HG02970 (cell line): ENCODE measurements around the gene PPP2R5C.

Experiments
- ATAC-seq: cut with Tn5 transposase; IDR thresholded peaks from one replicate; pipeline ENCODE4 v1.9.1; 2021; ENCODE audit warnings: mild to moderate bottlenecking, moderate library complexity, moderate number of reproducible peaks; ENCODE audit not compliant: unreplicated experiment, low FRiP score

The PPP2R5C gene

DNA sequence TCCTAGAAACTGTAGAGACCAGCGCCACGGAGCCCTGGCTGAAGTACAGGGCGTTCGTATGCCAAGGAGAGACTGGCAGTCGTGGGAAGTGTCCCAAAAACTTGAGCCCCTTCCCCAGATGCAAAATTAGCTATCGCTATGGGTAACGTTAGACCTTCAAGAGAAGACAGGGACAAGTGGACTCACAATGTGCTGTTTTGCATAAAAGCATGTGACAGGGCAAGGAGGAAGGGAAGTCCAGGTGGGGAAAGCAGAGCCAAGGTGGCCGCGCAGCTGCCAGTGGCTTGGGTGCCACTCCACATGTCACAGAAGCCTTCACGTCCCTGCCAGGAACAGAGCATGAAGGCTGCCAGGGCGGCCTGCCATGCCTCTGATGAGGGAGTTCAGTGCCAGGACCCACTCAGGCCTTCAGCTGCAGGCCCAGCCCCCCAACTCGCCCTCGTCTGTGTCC is 141.6 kb downstream of the PPP2R5C start:
- no peak for ATAC-seq

DNA sequence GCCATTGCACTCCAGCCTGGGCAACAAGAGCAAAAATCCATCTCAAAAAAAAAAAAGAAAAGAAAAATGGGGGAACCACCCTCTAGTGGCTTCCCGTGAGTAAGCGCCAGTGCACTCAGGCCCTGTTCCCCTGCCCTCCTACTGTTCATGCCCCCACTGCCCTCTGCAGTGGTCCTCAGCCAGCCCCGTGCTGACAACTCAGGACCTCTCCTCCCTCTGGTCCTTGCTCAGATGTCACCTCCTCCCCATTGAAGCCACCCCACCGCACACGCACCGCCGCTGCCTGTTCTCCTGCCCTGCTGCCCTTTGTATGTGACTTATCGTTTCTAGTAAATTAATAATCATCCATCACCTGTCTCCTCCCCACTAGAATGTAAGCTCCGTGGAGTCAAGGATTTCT is 144.1 kb downstream of the PPP2R5C start:
- ATAC-seq: no peak

DNA sequence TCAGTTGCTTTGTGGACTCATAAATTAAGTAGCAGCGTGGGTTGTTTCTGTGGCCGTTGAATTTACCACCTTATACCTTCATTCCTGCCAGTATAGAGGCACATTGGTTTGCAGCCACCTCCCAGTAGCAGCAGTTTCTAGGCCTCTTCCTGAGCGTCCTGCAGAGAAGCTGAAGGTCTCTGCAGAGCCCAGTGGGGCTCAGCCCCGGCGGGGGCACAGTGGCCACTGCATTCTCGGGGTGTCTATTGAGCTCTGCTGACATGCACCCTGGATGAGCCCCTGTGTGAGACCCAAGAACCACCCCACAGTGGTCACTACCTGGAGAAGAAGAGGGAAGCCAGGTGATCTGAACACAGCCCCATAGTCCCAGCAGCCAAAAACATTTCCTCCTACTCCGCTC is 145.1 kb downstream of the PPP2R5C start:
- no peak for ATAC-seq

DNA sequence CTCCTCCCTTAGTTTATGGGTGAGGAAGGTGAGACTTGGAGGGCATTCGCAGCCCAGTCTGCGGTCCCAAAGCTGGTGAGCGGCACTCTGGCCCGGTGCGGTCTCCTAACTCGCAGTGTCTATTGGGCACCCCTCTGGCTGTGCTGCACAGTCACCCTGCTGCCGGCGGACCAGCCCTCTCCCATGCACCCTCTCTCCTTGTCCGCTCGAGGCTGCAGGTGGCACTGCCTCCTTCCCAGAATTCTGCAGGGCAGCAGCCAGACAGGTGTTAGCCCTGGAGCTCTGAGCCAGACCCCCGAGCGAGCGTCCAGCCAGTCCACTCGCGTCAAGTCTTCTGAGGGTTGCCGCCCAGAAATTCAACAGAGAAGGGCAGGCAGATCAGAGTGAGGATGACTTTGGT is 146.1 kb downstream of the PPP2R5C start:
- no peak for ATAC-seq

DNA sequence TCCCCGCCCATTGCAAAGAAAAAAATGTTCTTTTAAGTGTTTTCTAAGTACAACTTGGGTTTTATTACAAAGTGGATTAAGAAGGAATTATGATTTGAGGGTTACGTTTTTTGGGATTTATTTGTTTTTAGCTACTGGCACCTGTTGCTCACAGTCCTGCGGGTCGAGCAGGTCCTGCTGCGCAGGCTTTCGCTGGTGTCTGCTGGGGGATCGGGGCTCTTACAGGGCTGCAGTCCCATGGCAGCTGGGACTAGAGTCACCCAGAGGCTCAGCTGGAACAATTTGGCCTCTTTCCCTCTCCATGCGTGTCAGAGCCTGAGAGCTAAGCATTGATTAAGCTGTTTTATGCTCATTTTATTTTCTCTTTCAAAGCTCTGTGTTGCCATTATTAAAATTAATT is 147.3 kb downstream of the PPP2R5C start:
- ATAC-seq: no peak

DNA sequence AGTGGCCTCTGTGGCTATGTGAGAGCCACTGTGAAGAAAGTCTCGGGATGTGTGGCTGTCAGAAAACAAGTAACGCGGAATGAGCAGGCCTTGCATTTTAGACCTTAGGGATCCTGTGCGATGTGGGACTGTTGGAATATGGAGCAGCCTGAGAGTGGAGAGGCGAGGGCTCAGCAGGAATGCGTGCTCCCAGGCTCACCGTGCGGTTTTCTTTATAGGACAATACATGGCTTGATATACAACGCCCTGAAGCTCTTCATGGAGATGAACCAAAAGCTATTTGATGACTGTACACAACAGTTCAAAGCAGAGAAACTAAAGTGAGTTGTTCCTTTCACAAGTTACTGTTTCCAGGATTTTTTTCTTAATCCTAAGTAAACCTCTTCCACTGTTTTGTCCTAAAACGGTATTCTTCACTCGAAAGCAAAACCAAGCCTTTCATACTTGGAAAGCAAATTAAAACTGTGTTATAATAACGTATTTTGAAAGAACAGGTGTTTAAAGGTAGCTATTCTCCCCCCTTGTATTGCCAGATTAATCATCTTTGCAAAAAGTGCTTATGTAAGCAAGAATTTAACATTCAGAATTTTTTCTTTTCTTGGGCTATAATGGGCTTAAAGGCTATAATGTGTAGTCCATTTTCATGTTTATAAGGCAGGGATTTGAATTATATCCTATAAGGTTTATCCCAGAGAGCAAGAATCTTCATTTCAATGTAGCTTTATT is 148.0 kb downstream of the PPP2R5C start:
- no peak for ATAC-seq

DNA sequence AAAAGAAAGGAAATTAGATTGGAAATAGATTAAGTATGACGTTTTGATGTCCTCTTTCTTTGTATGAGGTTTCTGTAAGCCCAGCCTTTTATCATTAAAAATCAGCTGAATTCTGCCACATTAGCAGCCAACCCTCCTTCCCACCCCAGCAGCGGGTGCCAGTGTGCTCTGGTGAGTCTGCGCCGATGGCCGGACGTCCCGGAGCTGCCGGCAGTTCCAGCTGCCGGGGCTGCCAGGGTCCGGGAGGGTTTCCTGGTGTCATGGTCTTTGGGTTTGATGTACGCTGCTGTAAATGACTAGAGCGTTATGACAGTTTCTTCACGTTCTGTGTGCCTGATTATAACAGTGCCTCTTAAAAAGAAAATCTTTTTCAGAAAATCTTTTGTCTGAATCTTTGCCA is 151.3 kb downstream of the PPP2R5C start:
- ATAC-seq: no peak

DNA sequence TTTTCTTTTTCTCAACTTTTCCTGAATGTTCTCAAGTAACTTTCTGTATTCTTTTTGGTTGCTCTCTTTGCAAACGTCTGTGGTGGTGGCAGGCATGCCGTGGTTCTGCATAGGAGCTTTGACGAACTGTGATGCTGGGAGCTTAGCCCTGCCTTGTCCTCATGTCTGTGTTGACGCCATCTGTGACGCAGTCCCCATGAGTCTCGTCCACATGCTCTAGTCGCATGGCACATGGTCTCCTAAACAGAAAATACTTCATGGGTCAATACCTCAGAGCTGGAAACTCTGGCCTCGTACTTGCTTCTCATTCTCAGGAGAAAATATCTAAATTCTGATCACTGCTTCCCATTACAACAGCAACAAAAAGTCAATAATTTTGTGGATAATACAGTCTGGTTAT is 152.6 kb downstream of the PPP2R5C start:
- no peak for ATAC-seq

DNA sequence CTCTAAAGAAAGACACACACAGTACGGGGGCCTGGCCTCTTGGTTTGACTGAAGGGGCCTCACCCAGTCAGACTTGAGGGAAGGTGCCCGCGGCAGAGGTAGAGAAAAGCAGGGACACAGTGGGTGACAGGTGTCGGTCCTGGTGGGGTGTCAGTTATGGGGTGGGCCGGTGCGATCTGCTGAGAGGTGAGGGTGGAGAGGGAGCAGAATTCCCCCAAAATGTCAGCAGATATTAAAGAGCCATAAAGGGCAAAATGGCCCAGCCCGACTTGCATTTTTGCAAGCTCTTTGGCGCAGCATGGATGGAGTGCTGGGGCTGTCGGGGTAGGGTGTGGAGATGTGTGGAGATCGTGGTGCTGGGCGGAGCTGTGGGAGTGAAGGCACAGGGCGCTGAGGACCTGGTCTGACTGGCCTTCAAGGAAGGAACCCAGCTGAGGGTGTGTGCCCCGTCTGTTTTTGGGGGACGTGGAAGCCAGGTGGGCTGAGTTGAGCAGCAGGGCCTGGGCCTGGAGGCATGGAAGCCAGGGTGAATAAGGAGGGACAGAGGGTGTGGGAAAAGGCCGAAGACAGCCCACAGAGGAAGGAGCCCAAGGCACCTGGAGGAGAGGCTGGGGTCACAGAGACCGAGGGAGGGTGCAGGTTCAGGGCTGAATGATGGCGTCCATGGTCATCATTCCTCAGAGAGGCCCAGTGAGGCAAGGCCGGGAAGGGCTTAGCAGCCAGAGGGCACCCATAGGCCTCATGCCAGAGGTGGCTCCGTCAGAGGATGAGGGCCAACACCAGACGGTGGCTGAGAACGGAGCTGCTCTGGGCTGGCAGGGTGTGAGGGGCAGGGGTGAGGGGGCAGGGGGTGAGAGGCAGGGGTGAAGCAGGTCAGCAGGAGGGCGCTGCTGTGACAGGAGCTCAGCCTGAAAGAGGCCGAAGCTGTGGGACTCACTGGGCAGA is 154.6 kb downstream of the PPP2R5C start:
- ATAC-seq: no peak

DNA sequence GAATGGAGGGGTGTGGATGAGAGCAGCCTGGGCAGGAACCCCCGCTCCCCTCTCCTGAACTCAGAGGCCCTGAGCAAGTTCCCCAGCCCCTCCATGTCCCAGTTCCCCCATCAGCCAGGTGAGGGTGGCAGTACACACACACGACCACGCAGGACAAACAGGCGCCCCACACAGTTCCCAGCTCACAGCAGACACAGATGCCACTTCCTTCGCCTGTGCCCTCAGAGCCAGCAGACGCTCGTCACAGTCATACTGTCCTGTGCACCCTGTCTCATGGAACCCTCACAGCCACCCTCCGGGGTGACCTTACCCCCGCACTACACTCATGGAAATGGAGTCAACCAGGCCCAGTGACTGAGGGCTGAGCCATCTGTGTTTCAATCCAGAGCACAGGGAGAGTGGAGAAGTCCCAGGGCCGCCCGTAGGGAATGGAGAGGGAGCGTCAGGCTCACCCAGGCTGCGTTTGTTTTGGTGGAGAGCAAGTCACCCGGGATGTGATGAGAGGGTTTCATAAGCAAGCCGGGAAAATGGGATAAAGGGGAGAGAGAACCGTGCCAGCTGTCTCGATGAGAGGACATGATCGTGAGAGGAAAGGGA is 155.4 kb downstream of the PPP2R5C start:
- ATAC-seq: no peak

DNA sequence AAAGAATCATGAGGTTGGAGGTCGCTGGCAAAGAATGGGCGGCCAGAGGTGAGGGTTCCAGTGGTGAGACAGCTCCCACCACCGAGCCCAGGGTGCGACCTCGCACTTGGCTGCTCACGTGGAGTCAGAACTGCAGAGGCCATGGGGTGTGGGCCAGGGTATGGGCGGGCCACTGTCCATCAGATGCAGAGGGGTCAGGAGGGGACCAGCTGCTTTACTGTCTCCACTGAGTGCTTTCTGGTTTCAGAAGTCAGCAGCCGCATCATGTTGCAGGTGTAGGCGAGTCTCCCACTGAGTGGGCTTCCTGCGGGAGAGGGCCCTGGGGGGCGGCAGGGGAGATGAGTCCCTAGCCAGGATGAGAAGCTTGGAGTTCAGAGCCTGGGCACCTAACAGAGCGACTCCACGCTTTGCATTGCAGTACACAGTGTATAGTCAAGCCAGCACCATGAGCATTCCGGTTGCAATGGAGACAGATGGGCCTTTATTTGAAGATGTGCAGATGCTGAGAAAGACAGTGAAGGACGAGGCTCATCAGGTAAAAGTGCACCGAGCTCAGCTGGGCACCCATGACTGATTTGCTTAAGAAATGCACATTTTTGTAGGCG is 156.0 kb downstream of the PPP2R5C start:
- no peak for ATAC-seq

DNA sequence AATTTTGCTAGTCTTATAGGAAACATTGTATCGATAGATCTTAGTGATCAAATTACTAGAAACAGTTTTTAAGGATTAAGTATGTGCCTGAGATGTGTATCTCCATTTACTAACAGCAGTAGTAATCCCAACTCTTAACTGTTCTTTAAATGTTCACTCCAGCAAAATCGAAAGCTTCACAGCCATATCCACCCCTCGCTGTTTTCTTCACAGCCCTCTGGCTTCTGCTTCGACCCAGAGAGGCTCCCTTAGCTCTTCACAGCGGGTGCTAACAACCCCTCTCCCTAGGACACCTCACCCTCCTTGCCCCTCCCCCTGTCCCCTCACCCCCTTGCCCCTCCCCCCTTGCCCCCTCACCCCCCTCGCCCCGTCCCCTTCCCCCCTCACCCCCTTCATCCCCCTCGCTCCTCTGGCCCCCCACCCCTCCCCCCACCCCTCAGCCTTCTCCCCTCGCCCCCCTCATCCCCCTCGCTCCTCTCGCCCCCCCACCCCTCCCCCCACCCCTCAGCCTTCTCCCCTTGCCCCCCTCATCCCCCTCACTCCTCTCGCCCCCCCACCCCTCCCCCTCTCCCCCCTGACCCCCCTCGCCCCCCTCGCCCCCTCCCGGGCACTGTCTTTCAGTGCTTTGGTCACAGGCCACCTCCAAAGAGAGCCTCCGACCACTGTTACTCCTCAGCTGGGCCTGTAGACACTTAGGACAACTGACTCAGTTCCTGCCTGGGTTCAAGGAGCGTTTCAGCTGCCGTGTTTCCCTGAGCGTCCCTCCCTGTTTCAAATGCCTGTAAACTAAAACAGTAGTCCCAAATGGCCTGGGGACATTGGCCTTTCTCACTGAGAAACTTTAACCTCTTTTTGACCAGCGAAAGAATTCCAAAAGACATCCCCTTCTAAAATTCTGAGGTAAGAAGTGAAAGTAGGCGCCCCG is 156.8 kb downstream of the PPP2R5C start:
- ATAC-seq: no peak

DNA sequence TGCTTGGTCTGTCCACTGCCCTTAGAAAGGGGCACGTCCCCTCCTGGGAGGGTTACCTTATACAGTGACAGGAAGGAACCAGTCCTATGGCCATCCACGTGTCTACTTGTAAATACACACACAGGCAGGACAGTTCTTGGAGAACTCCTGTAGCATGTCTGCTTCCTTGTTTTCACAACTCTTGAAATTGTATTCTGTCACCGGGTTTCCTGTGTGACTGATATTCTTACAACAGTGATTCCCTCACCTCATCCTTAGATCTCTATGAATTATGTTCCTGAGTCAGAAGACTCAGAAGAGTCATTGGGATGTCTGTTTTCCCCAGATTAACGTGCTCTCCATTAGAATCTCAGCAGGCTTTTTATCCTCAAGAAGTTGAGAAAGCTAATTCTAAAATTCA is 158.8 kb downstream of the PPP2R5C start:
- no peak for ATAC-seq

DNA sequence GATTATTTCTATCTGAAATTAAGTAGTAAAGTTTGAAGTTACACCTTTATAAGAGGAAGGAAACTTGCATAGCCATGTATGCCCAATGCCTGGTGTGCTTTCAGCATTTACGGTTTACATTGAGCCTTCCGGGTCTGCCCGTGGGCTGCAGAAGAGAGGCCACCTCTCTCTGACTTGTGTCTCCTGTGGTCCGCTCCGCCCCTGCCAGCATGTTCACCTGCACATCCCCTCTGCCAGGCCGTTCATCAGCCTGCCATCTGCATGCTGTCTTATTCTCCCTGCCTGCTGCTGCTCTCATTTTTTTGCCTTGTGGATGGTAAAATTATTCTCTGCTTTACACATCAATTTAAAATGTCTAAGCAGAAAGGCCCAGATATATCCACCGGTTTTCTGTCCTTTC is 161.4 kb downstream of the PPP2R5C start:
- ATAC-seq: no peak

DNA sequence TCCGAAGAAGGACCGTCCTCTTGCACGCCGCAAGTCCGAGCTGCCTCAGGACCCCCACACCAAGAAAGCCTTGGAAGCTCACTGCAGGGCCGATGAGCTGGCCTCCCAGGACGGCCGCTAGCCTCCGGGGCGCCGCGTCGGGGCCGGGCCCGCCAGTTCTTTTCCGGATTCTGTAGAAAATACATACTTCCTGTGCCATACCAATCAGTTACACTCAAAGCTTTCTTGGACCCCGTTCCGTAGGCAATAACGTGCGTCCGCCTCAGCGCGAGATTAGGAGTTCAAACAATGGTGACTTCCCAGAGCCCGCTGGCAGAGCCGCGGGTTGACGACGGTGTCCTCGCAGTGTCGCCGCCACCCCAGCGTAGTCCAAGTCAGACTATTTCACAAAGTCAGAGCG is 163.6 kb downstream of the PPP2R5C start:
- no peak for ATAC-seq

DNA sequence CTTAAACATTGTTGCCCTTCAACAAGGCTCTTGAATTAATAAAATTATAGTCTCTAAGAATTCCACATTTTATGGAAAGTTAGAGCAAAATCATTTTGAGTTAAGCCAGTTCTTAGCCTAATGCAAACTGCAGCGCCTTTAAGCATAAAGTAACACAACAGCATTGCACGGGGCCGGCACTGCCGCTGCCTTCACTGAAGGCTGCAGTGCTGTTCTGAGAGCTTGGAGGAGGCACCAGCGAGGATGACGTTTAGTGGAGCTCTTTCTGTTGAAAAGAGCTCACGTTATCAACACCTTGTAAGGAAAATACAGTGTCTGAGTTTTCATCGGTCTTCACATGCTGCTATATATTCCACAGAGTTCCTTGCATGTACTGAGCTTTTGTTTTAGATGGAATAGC is 164.6 kb downstream of the PPP2R5C start:
- ATAC-seq: no peak

DNA sequence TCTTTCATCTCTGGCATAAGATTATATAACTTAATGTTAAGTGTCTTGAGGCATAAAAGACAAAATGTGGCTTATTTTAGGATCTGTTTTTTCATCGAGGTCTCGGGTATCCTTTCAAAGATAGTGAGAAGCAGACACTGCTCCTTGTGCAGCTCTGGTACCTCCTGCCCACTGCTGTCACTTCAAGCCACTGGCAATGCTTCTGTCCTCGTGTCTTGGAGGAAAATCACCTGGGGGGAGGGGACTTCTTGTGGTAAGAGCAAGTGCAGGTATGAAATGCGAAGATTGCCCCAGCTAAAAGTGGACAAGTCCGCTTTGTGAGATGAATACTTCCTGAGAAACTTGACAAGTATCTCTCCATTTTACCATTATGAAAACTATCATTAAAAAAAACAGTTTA is 165.1 kb downstream of the PPP2R5C start:
- no peak for ATAC-seq

DNA sequence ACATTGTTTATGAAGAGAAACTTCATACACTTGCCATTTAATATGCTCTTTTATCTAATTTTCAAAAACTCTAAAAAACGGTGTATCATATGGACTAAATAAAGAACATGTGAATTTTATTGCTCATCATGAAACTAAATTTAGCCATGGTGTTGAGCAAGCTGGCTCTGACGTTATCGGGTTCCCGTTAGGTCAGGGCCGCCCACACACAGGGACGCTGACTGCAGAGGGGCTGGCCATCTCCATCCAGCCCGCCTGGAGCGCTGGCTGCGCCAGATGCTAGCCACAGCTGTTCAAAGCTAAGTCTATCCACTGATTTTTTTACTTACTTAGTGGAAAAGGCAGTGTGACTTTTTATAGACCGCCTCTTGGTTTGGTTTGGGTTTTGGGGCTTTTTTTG is 166.3 kb downstream of the PPP2R5C start:
- ATAC-seq: no peak

DNA sequence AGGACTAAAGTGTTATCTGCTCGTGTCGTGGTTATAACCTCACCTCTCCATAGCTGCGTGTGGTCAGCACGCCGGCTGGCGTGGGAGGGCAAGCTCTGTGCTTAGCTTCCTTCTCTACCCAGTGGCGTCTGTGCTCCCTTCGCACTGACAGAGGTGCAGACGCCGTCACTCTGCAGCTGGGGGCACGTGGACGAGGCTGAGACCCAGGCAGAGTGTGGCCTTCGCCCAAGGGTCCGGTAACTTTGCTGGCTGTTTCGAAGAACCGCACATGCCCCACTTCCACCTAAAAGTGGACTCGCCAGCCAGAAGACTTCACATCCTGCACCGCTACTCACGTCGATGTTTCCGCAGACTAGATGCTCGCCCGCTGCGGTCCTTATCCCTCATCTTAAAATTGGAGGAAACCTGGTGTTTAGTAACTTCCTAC is 166.9 kb downstream of the PPP2R5C start:
- no peak for ATAC-seq

DNA sequence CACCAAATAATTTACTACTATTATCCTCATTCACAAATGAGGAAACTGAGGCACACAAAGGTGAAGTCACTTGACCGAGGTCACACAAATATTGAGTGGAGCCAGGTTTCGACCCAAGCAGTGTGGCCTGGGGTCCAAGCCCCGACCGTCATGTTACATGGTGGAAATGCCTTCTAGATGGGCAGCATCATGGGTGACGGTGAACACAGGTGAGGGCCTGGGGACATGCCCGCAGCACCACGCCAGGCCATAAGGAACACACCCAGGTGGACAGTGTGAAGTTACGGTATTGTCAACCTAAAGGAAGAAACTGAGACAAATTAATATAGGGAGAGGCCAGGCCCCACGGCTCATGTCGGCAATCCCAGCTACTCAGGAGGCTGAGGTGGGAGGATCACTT is 167.6 kb downstream of the PPP2R5C start:
- ATAC-seq: no peak
